HEK293T (cell line): ENCODE data around the gene PITHD1.

Source experiments
- BHLHE40 ChIP-seq: fragments of 450-650 bp; IDR thresholded peaks from 2 replicates; pipeline ENCODE4 v1.6.1; 2016; ENCODE audit warnings: mild to moderate bottlenecking, moderate library complexity, borderline replicate concordance
- CTBP1 ChIP-seq: fragments of 450-650 bp; IDR thresholded peaks from 2 replicates; pipeline ENCODE4 v1.6.1; 2016; ENCODE audit warnings: borderline replicate concordance
- ELF4 ChIP-seq: fragments of 450-650 bp; IDR thresholded peaks from 2 replicates; pipeline ENCODE4 v1.6.1; 2017; ENCODE audit warnings: antibody characterized with exemption
- FOXK2 ChIP-seq: fragments of 450-650 bp; IDR thresholded peaks from 2 replicates; pipeline ENCODE4 v1.6.1; 2016; ENCODE audit warnings: mild to moderate bottlenecking
- FOXM1 ChIP-seq: fragments of 450-650 bp; IDR thresholded peaks from 2 replicates; pipeline ENCODE4 v1.6.1; 2017; ENCODE audit warnings: mild to moderate bottlenecking, borderline replicate concordance
- HDGF ChIP-seq: fragments of 450-650 bp; IDR thresholded peaks from 2 replicates; pipeline ENCODE4 v1.6.1; 2017; ENCODE audit warnings: antibody characterized with exemption, borderline replicate concordance
- L3MBTL2 ChIP-seq: fragments of 450-650 bp; conservative IDR thresholded peaks from 2 replicates; pipeline ENCODE4 v1.6.1; 2016; ENCODE audit warnings: mild to moderate bottlenecking
- LEF1 ChIP-seq: fragments of 450-650 bp; IDR thresholded peaks from 2 replicates; pipeline ENCODE4 v1.6.1; 2017; ENCODE audit warnings: mild to moderate bottlenecking, borderline replicate concordance
- SP1 ChIP-seq: fragments of 450-650 bp; IDR thresholded peaks from 2 replicates; pipeline ENCODE4 v1.6.1; 2017
- SUZ12 ChIP-seq: fragments of 450-650 bp; IDR thresholded peaks from 2 replicates; pipeline ENCODE4 v1.6.1; 2016; ENCODE audit warnings: mild to moderate bottlenecking
- TF ChIP-seq, protein P1 (sequence below): fragments of 450-650 bp; IDR thresholded peaks from 2 replicates; pipeline ENCODE4 v1.6.1; 2016

DNA sequence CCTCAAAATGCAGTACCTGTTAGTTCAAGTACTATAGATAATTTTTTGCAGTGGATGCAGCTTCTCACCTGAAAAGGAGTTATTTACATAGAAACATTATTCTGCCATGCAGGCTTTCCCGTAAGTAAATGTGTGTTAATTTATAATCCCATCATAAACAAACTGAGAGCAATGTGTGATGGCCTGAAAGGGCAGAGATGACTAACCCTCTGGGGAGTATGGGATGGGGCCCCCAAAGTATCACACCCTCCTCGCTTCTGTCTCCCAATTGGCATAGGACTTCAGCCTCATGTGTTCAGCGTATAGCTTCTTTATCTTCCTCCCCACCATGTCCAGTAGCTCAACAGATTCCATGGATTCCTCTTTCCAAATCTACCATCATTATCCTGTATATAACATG is 39.4 kb downstream of the PITHD1 start:
- TF ChIP-seq BHLHE40 (no peak), L3MBTL2 (no peak), HDGF (no peak), ELF4 (no peak), FOXK2 (no peak), FOXM1 (no peak), SP1 (no peak), LEF1 (no peak), SUZ12 (no peak), CTBP1 (no peak)
- TF ChIP-seq, protein P1, sequence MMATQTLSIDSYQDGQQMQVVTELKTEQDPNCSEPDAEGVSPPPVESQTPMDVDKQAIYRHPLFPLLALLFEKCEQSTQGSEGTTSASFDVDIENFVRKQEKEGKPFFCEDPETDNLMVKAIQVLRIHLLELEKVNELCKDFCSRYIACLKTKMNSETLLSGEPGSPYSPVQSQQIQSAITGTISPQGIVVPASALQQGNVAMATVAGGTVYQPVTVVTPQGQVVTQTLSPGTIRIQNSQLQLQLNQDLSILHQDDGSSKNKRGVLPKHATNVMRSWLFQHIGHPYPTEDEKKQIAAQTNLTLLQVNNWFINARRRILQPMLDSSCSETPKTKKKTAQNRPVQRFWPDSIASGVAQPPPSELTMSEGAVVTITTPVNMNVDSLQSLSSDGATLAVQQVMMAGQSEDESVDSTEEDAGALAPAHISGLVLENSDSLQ = no peak
